ENCODE measurements around the gene PTPRT. TPM values are rescaled to one million over a fixed set of nuclear protein-coding genes. Genes with fewer than 3 reads are reported as not detected.

The PTPRT gene
- total and polyA plus RNA-seq, 2 of the 4 experiments (the other 2 are of a cell fraction), result not detected

DNA sequence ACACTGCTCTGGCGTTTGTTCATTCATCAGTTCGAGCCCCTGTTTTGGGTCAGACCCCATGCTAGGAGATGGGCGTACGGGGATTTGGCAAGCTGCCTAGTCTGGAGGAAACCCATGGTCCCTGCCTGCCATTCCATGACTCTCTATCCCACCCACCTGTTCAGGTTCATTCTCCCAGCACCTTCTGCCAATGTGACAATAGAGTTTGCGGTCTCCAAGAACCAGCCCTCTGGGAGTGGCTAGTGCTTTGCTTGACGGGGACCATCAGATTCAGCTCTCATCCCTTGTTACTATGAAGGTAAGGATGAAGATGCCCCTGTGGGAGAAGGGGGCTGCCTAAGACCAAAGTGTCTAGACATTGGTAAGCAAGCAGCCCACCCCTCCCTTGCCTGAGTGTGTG lies 345.0 kb downstream of the PTPRT start:
- POLR2A ChIA-PET (ENCODE audit: unreplicated experiment), result no interaction called here
- peaks cover 26% of the 10 kb centered on the region for H3K9me3 ChIP-seq (ENCODE audit: control insufficient read depth, insufficient read depth, low read length)
- no peak overlapping the region for H2BK120ac ChIP-seq (ENCODE audit: low read depth, low read length)
- H3K4me2 ChIP-seq (ENCODE audit: low read depth, low read length), result no peak overlapping the region
- dilution Hi-C loops (cut with HindIII; ENCODE audit: low sequenced_read_pairs, unreplicated experiment) (no loop called here), intact Hi-C loops (cut with micrococcal nuclease) (no loop called here), in situ Hi-C loops (cut with MboI; ENCODE audit: low sequenced_read_pairs) (no loop called here)
- H3K4me3 ChIP-seq (ENCODE audit: insufficient read depth, low read depth, low read length), result no peak overlapping the region
- ATAC-seq (ENCODE audit: low read depth) (no peak), DNase-seq (no peak)
- no peaks in the 10 kb centered on the region for H3K4me1 ChIP-seq (ENCODE audit: control insufficient read depth, insufficient read depth, low read length)
- H4K20me1 ChIP-seq (ENCODE audit: insufficient read depth, low read length), result no peaks in the 10 kb centered on the region
- no peaks in the 10 kb centered on the region for H3K79me1 ChIP-seq (ENCODE audit: low read depth in 1 of 2, low read length in 2 of 2)
- H2AK5ac ChIP-seq (ENCODE audit: low read depth, low read length), result no peak overlapping the region
- no peak overlapping the region for H3K18ac ChIP-seq (ENCODE audit: low read depth, low read length)
- no peak overlapping the region for H3K14ac ChIP-seq (replicated peaks; ENCODE audit: low read depth, low read length)
- H3K9me1 ChIP-seq (ENCODE audit: insufficient read depth, low read length), result no peaks in the 10 kb centered on the region
- CTCF ChIA-PET, result no interaction called here
- H3K9ac ChIP-seq (ENCODE audit: low read depth, low read length), result no peak overlapping the region
- H3K27ac ChIP-seq (ENCODE audit: insufficient read depth, low read length), result no peak overlapping the region
- no peak overlapping the region for H4K91ac ChIP-seq (ENCODE audit: insufficient read depth, low read depth, low read length)
- no peaks in the 10 kb centered on the region for H3K36me3 ChIP-seq (ENCODE audit: control insufficient read depth, insufficient read depth, low read length)
- H3K23ac ChIP-seq (ENCODE audit: low read depth, low read length), result no peak overlapping the region
- no peak overlapping the region for H2BK20ac ChIP-seq (ENCODE audit: low read depth, low read length)
- BruUV-seq (replicated peaks), result no TSS peak
- no peak overlapping the region for H3K56ac ChIP-seq (ENCODE audit: extremely low read depth, insufficient read depth, low read length)
- H2BK5ac ChIP-seq (ENCODE audit: low read depth, low read length, poor library complexity, severe bottlenecking), result no peak overlapping the region
- no peak overlapping the region for H4K8ac ChIP-seq (ENCODE audit: low read depth in 2 of 2, low read length in 2 of 2)
- WGBS, 2 experiments (ENCODE audit: extremely low coverage in 2 of 2, insufficient read length in 1 of 2), result 40% methylated on average over 2 of the region's 6 CpGs; no CpG with 5 or more reads in 1 of the 2 experiments
- H4K5ac ChIP-seq (ENCODE audit: low read depth, low read length), result no peak overlapping the region
- no peaks in the 10 kb centered on the region for H3K27me3 ChIP-seq (ENCODE audit: control insufficient read depth, insufficient read depth, low read length)
- TF ChIP-seq USF2 (IDR thresholded peaks at IDR 0.05; ENCODE audit: low read depth, low read length), result no peak
- no peak for TF ChIP-seq MAFK (IDR thresholded peaks at IDR 0.05; ENCODE audit: low read depth, low read length)
- no peak for TF ChIP-seq MAZ (IDR thresholded peaks at IDR 0.05; ENCODE audit: borderline replicate concordance, low read depth, low read length)
- no peak for TF ChIP-seq MXI1 (IDR thresholded peaks at IDR 0.05; ENCODE audit: borderline replicate concordance, low read depth, low read length)
- TF ChIP-seq CTCF (conservative IDR thresholded peaks at IDR 0.05; ENCODE audit: low read depth, low read length), result no peak
- TF ChIP-seq POLR2A (IDR thresholded peaks at IDR 0.05; ENCODE audit: low read depth, low read length), result no peak
- no peak for TF ChIP-seq SMC3 (IDR thresholded peaks at IDR 0.05; ENCODE audit: low read depth, low read length)
- H3K4ac ChIP-seq (ENCODE audit: low read depth, low read length), result no peak overlapping the region
- no peak overlapping the region for H2BK15ac ChIP-seq (ENCODE audit: low read depth, low read length)
- H2AK9ac ChIP-seq (replicated peaks; ENCODE audit: low read depth, low read length, poor library complexity), result no peak overlapping the region
- H2AFZ ChIP-seq (replicated peaks; ENCODE audit: low read length, poor library complexity), result no peak overlapping the region

Measured in IMR-90 (cell line).